Nephron (organoid): Measurements from ENCODE around the gene CTNNBL1.

Source experiments
- H3K27ac Mint-ChIP-seq, 3 experiments: 2 replicates each; pipeline ENCODE4 v1.8.0; 2020; ENCODE audit warnings: mixed read lengths in 3 of 3, mild to moderate bottlenecking in 2 of 3, moderate library complexity in 1 of 3
- H3K27me3 Mint-ChIP-seq: 2 replicates; pipeline ENCODE4 v1.8.0; 2021; ENCODE audit warnings: low read depth, mild to moderate bottlenecking, moderate library complexity, mixed read lengths
- H3K36me3 Mint-ChIP-seq: 2 replicates; pipeline ENCODE4 v1.8.0; 2020; ENCODE audit warnings: low read depth, mixed read lengths
- H3K4me1 Mint-ChIP-seq: 2 replicates; pipeline ENCODE4 v1.8.0; 2020; ENCODE audit warnings: mixed read lengths
- H3K4me3 Mint-ChIP-seq, 3 experiments: 2 replicates each; pipeline ENCODE4 v1.8.0; 2020; ENCODE audit warnings: mild to moderate bottlenecking in 3 of 3, mixed read lengths in 3 of 3, moderate library complexity in 2 of 3
- H3K9me3 Mint-ChIP-seq: 2 replicates; pipeline ENCODE4 v1.8.0; 2020; ENCODE audit warnings: mixed read lengths
- TF ChIP-seq, protein P1 (sequence below), 3 experiments: fragments of 200-600 bp; sonication (generic); IDR thresholded peaks; one replicate each; pipeline ENCODE4 v1.5.0; 2021; ENCODE audit warnings: antibody characterized with exemption in 3 of 3; ENCODE audit not compliant: unreplicated experiment in 3 of 3

Gene CTNNBL1

DNA sequence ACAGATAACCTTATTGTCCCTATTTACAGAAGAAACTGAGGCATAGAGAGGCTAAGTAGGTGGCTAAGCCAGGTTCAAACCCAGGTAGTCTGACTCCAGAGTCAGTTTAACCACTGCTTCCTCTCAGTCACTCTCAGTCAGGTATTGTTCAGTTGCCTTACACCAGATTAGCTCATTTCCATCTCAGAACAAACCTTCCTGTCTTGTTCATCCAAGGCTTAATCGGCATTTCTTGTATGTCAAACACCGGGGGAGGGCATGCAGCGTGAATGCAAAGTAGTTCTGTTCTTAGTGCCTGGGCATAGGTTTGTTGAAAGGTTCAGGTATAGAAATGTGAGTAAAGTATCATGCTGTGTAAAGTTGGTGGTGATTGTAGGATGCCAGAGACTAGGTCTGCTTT lies 51.7 kb downstream of the CTNNBL1 start:
- H3K27ac Mint-ChIP-seq: no peak overlapping the region
- no peaks in the 10 kb centered on the region for H3K27me3 Mint-ChIP-seq
- no peak overlapping the region for H3K4me3 Mint-ChIP-seq
- peaks cover 37% of the 10 kb centered on the region for H3K36me3 Mint-ChIP-seq
- H3K4me1 Mint-ChIP-seq: peaks cover 24% of the 10 kb centered on the region
- TF ChIP-seq, protein P1, sequence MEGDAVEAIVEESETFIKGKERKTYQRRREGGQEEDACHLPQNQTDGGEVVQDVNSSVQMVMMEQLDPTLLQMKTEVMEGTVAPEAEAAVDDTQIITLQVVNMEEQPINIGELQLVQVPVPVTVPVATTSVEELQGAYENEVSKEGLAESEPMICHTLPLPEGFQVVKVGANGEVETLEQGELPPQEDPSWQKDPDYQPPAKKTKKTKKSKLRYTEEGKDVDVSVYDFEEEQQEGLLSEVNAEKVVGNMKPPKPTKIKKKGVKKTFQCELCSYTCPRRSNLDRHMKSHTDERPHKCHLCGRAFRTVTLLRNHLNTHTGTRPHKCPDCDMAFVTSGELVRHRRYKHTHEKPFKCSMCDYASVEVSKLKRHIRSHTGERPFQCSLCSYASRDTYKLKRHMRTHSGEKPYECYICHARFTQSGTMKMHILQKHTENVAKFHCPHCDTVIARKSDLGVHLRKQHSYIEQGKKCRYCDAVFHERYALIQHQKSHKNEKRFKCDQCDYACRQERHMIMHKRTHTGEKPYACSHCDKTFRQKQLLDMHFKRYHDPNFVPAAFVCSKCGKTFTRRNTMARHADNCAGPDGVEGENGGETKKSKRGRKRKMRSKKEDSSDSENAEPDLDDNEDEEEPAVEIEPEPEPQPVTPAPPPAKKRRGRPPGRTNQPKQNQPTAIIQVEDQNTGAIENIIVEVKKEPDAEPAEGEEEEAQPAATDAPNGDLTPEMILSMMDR (IDR thresholded peaks at IDR 0.05; ENCODE audit: unreplicated experiment in 3 of 3): no peak
- H3K9me3 Mint-ChIP-seq: no peaks in the 10 kb centered on the region

DNA sequence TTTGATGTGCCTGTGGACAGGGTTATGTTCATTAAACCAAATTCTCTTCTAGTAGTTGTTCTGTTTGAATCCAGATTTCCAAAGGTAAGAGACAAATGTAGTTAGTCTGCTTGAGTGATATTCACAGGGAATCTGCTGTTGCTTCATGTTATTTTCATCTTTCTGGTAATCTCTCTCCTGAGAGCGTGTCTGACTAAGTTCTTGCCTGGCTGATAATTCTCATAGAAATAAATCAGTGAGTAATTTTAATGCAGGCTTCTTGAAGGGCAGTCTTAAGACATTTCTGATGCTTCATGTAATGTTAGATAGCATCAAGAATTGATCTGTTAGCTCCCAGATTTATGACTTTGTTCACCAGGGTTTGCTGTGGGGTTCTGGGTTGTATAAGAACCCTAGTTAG lies 54.2 kb downstream of the CTNNBL1 start:
- no peak overlapping the region for H3K4me3 Mint-ChIP-seq
- H3K36me3 Mint-ChIP-seq: peaks cover 46% of the 10 kb centered on the region
- TF ChIP-seq, protein P1 (IDR thresholded peaks at IDR 0.05; ENCODE audit: unreplicated experiment in 3 of 3): no peak
- H3K4me1 Mint-ChIP-seq: peaks cover 6% of the 10 kb centered on the region
- no peak overlapping the region for H3K27ac Mint-ChIP-seq
- no peaks in the 10 kb centered on the region for H3K27me3 Mint-ChIP-seq
- H3K9me3 Mint-ChIP-seq: no peaks in the 10 kb centered on the region

DNA sequence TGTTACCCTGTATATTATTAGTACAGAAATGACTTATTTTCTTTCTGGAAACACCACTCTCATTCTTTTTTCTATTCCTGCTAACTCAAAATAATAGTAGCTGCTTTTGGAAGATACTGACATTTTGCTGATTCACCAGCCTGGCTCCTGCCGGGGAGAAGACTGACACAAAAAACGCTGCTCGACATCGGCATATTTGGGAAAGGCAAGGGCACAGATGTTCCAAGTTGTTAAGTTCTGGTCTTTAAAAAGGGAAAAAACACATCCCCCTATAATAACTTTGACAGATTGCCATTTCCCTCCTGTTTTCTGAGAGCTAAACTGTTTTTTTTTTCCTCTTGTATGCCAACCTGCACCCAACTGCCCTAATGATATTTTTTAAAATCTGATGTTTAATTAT lies 55.4 kb downstream of the CTNNBL1 start:
- Mint-ChIP-seq H3K4me1 (peaks cover 6% of the 10 kb centered on the region), H3K36me3 (peaks cover 48% of the 10 kb centered on the region), H3K27ac (no peak overlapping the region)

DNA sequence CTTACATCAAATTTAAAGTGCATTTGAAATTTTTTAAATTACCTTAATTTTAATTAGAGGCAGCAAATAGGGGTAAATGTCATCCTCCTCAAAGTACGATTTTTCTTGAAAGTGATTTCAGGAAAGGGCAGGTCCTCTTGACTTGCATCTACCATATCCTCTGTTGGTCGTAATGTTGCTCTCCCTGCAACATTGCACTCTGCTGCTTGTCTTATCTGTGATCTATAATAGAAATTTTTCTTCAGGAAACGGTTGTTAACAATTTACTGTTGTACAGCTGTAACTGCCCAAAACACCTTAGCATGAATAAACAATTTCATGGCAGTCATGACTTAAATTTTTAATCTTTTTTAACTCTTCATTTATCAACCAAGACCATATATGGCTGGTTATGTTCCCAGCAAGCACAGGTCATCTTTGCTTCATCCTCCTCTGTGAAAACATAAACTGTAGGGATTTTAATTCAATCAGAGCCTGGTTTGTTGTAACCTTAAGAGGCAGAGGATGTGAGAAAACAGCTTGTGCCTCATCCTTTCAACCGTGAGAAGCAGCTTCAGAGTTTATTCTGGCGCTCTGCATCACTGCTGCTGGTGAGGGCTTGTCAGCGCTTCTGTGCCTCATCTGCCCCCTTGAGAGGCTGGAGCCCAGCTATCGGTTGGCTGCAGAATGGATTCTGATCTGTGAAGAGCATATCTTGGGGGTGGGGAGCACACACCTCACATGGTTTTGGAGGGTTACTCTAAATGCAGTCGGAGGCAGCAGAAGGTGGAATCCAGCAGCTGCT lies 56.0 kb downstream of the CTNNBL1 start:
- Mint-ChIP-seq H3K27ac (no peak overlapping the region), H3K36me3 (peaks cover 48% of the 10 kb centered on the region), H3K9me3 (no peaks in the 10 kb centered on the region), H3K27me3 (no peaks in the 10 kb centered on the region), H3K4me3 (no peak overlapping the region), H3K4me1 (peaks cover 6% of the 10 kb centered on the region)
- TF ChIP-seq, protein P1 (IDR thresholded peaks at IDR 0.05; ENCODE audit: unreplicated experiment in 3 of 3): no peak

More for the DNA sequence above, 55.4 kb downstream of the CTNNBL1 start:
- TF ChIP-seq, protein P1 (IDR thresholded peaks at IDR 0.05; ENCODE audit: unreplicated experiment in 3 of 3): no peak
- no peak overlapping the region for H3K4me3 Mint-ChIP-seq
- H3K27me3 Mint-ChIP-seq: no peaks in the 10 kb centered on the region
- no peaks in the 10 kb centered on the region for H3K9me3 Mint-ChIP-seq

DNA sequence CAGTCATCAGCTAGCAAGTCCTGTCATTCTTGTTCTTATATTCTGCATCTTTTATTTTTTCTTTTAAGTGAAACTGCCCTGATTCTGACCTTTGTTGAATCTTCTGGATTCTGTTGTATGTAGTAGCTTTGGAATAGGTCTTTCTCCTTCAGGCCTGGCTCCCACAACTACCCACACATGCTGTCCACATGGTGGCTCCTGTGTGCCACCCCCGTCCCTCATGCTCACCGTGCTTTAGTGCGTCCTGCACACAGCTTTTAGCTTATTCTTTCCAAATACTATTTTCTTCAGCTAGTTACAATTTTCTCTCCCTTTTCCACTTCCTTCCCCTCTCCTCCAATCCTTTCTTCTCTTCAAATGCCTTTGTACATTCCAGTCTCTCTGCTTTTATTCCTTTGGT lies 61.8 kb downstream of the CTNNBL1 start:
- no peak overlapping the region for H3K4me3 Mint-ChIP-seq
- no peaks in the 10 kb centered on the region for H3K9me3 Mint-ChIP-seq
- peak overlapping the region in 1 of 3 experiments; percentile 3 for H3K27ac Mint-ChIP-seq
- TF ChIP-seq, protein P1 (IDR thresholded peaks at IDR 0.05; ENCODE audit: unreplicated experiment in 3 of 3): peak in 1 of 3 experiments; percentile 18
- peaks cover 34% of the 10 kb centered on the region for H3K4me1 Mint-ChIP-seq
- peaks cover 29% of the 10 kb centered on the region for H3K36me3 Mint-ChIP-seq
- H3K27me3 Mint-ChIP-seq: no peaks in the 10 kb centered on the region

DNA sequence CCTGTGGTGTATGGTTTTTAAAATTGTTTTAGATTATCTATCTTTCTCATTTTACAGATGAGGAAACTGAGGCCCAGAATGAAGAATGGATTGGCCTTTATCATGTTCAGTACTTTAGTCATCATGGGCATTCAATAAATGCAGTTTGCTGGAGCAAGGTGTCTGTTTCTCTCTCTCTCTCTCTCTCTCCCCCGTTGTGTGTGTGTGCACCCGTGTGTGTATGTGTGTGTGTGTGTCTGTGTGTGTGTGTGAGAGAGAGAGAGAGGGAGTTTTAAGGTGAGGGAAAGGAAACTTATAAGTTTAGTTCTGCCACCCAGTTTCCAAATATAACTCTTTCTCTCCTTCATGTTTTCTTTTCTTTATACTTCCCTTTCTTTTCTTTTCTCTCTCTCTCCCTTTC lies 62.4 kb downstream of the CTNNBL1 start:
- Mint-ChIP-seq H3K27ac (no peak overlapping the region), H3K9me3 (no peaks in the 10 kb centered on the region), H3K27me3 (no peaks in the 10 kb centered on the region), H3K36me3 (peaks cover 23% of the 10 kb centered on the region), H3K4me1 (peaks cover 34% of the 10 kb centered on the region), H3K4me3 (no peak overlapping the region)
- TF ChIP-seq, protein P1 (IDR thresholded peaks at IDR 0.05; ENCODE audit: unreplicated experiment in 3 of 3): no peak
